ENCODE results near the gene MRPS12. TPM values are rescaled to one million over a fixed set of nuclear protein-coding genes. Genes with fewer than 3 reads are reported as not detected.
A peak's percentile ranks its signal among the peaks of the same experiment; 100 is the strongest.

MRPS12 gene
- total RNA-seq, 1 donor from 2014 or later = 32.0 TPM

GRCh38 chr19:38890686-38891085 lies 40.1 kb upstream of the MRPS12 start:
- Mint-ChIP-seq H3K9me3 (ENCODE audit: unreplicated experiment) (no peaks in the 10 kb centered on the region), H3K36me3 (ENCODE audit: low read depth, unreplicated experiment) (peaks cover 11% of the 10 kb centered on the region), H3K4me3 (ENCODE audit: unreplicated experiment) (no peak overlapping the region), H3K27me3 (ENCODE audit: unreplicated experiment) (peaks cover 6% of the 10 kb centered on the region), H3K4me1 (ENCODE audit: unreplicated experiment) (no peaks in the 10 kb centered on the region), H3K27ac (ENCODE audit: unreplicated experiment) (no peak overlapping the region)
- no peak for DNase-seq (ENCODE audit: low spot score)
- TF ChIP-seq CTCF (IDR thresholded peaks at IDR 0.05; ENCODE audit: unreplicated experiment) = no peak

GRCh38 chr19:38891771-38892170 lies 39.0 kb upstream of the MRPS12 start:
- H3K9me3 Mint-ChIP-seq (ENCODE audit: unreplicated experiment) = no peaks in the 10 kb centered on the region
- no peak for DNase-seq (ENCODE audit: low spot score)
- no peak overlapping the region for H3K4me3 Mint-ChIP-seq (ENCODE audit: unreplicated experiment)
- TF ChIP-seq CTCF (IDR thresholded peaks at IDR 0.05; ENCODE audit: unreplicated experiment) = no peak
- peaks cover 3% of the 10 kb centered on the region for H3K27me3 Mint-ChIP-seq (ENCODE audit: unreplicated experiment)
- no peak overlapping the region for H3K27ac Mint-ChIP-seq (ENCODE audit: unreplicated experiment)
- no peaks in the 10 kb centered on the region for H3K4me1 Mint-ChIP-seq (ENCODE audit: unreplicated experiment)
- peaks cover 11% of the 10 kb centered on the region for H3K36me3 Mint-ChIP-seq (ENCODE audit: low read depth, unreplicated experiment)

- no peaks in the 10 kb centered on the region for H3K9me3 Mint-ChIP-seq (ENCODE audit: unreplicated experiment)
- H3K36me3 Mint-ChIP-seq (ENCODE audit: low read depth, unreplicated experiment) = peaks cover 11% of the 10 kb centered on the region
- no peaks in the 10 kb centered on the region for H3K4me1 Mint-ChIP-seq (ENCODE audit: unreplicated experiment)
- H3K27me3 Mint-ChIP-seq (ENCODE audit: unreplicated experiment) = peaks cover 3% of the 10 kb centered on the region
- no peak for DNase-seq (ENCODE audit: low spot score)
- H3K27ac Mint-ChIP-seq (ENCODE audit: unreplicated experiment) = no peak overlapping the region
- H3K4me3 Mint-ChIP-seq (ENCODE audit: unreplicated experiment) = peak overlapping the region; percentile 57
- TF ChIP-seq CTCF (IDR thresholded peaks at IDR 0.05; ENCODE audit: unreplicated experiment) = no peak
These were observed 37.9 kb upstream of the MRPS12 start for GRCh38 chr19:38892841-38893240.

- H3K4me1 Mint-ChIP-seq (ENCODE audit: unreplicated experiment) = peaks cover under 1% of the 10 kb centered on the region
- no peaks in the 10 kb centered on the region for H3K9me3 Mint-ChIP-seq (ENCODE audit: unreplicated experiment)
- H3K36me3 Mint-ChIP-seq (ENCODE audit: low read depth, unreplicated experiment) = peaks cover 11% of the 10 kb centered on the region
- no peak for DNase-seq (ENCODE audit: low spot score)
- no peak overlapping the region for H3K4me3 Mint-ChIP-seq (ENCODE audit: unreplicated experiment)
- H3K27me3 Mint-ChIP-seq (ENCODE audit: unreplicated experiment) = peaks cover 8% of the 10 kb centered on the region
- TF ChIP-seq CTCF (IDR thresholded peaks at IDR 0.05; ENCODE audit: unreplicated experiment) = no peak
- no peak overlapping the region for H3K27ac Mint-ChIP-seq (ENCODE audit: unreplicated experiment)
These were observed 37.4 kb upstream of the MRPS12 start for GRCh38 chr19:38893341-38893771.

GRCh38 chr19:38894968-38895367 lies 35.8 kb upstream of the MRPS12 start:
- no peak for DNase-seq (ENCODE audit: low spot score)
- Mint-ChIP-seq H3K9me3 (ENCODE audit: unreplicated experiment) (no peaks in the 10 kb centered on the region), H3K27ac (ENCODE audit: unreplicated experiment) (peak overlapping the region; percentile 72), H3K27me3 (ENCODE audit: unreplicated experiment) (peaks cover 10% of the 10 kb centered on the region), H3K4me1 (ENCODE audit: unreplicated experiment) (peaks cover 8% of the 10 kb centered on the region), H3K36me3 (ENCODE audit: low read depth, unreplicated experiment) (peaks cover 11% of the 10 kb centered on the region), H3K4me3 (ENCODE audit: unreplicated experiment) (no peak overlapping the region)
- TF ChIP-seq CTCF (IDR thresholded peaks at IDR 0.05; ENCODE audit: unreplicated experiment) = no peak
